NCI-H2196 treated with DMSO at 0.1 percent for 48 hours (cell line): ENCODE data around the gene TP53.

ENCODE experiments used
- DNase-seq: peaks from one replicate; lab custom pipeline; 2025; ENCODE audit not compliant: unreplicated experiment; lab: John Stamatoyannopoulos, UW

TP53 gene

GRCh38 chr17:7707446-7707845, 20.2 kb upstream of the TP53 start:
- DNase-seq = no peak

- no peak for DNase-seq
Measured at GRCh38 chr17:7706631-7707354, 19.5 kb upstream of the TP53 start.

- DNase-seq = no peak
Measured at GRCh38 chr17:7705269-7706255, 18.3 kb upstream of the TP53 start.

- DNase-seq = peak; percentile 8
Measured at GRCh38 chr17:7704601-7705268, 17.4 kb upstream of the TP53 start, which contains the start of gene EFNB3. TSS of gene EFNB3 (plus strand) at chr17:7705202. CDS start at chr17:7705599, 397 bp downstream.

GRCh38 chr17:7703584-7704479, 16.5 kb upstream of the TP53 start:
- peak; percentile 49 for DNase-seq

- no peak for DNase-seq
Measured at GRCh38 chr17:7702776-7703175, 15.5 kb upstream of the TP53 start.

GRCh38 chr17:7701681-7702080, 14.4 kb upstream of the TP53 start:
- no peak for DNase-seq

- no peak for DNase-seq
Measured at GRCh38 chr17:7700510-7700909, 13.2 kb upstream of the TP53 start.

GRCh38 chr17:7697828-7698588, 10.7 kb upstream of the TP53 start:
- DNase-seq = no peak

GRCh38 chr17:7695586-7695985, 8.3 kb upstream of the TP53 start:
- DNase-seq = no peak

- DNase-seq = no peak
Measured at GRCh38 chr17:7688808-7689316, 1.6 kb upstream of the TP53 start.

GRCh38 chr17:7687908-7688807, 868 bp upstream of the TP53 start, which contains the start of gene WRAP53:
TSS of gene WRAP53 (plus strand) at chr17:7688477. CDS start at chr17:7688649, 172 bp downstream.
- peak; percentile 71 for DNase-seq

GRCh38 chr17:7686222-7687071, 843 bp downstream of the TP53 start:
- peak; percentile 70 for DNase-seq

GRCh38 chr17:7685533-7686221, 1.6 kb downstream of the TP53 start:
- peak; percentile 61 for DNase-seq

- no peak for DNase-seq
Measured at GRCh38 chr17:7684851-7685532, 2.3 kb downstream of the TP53 start.

GRCh38 chr17:7677388-7678067, 9.8 kb downstream of the TP53 start:
- DNase-seq = no peak
